Heart left ventricle (tissue), 16 donors: Measurements from ENCODE around the gene PTPRN2. TPM values are rescaled to one million over a fixed set of nuclear protein-coding genes. Genes with fewer than 3 reads are reported as not detected.

Experiments used
- ATAC-seq, 4 donors: fragments of 200-7000 bp; cut with Tn5 transposase; one replicate each; pipeline ENCODE4 v1.9.1; 2020 to 2022; ENCODE audit warnings: moderate library complexity in 4 of 4, mild to moderate bottlenecking in 3 of 4, moderate number of reproducible peaks in 1 of 4
- DNase-seq, 5 donors: peaks; one replicate each; pipeline ENCODE4 v3.0.0-alpha.2; 2020
- H3K27ac ChIP-seq, 12 donors: fragments of 200-600 bp; sonication (generic) in 4 of 12; one replicate each; pipeline versions ENCODE4 v1.5.0 to v1.8.0; 2016 to 2022; ENCODE audit warnings: mild to moderate bottlenecking in 2 of 12
- H3K27me3 ChIP-seq, 9 donors: fragments of 200-600 bp; sonication (generic) in 2 of 9; one replicate each; pipeline versions ENCODE4 v1.5.1 to v1.8.0; 2016 to 2022; ENCODE audit warnings: mild to moderate bottlenecking in 3 of 9
- H3K36me3 ChIP-seq, 9 donors: fragments of 200-600 bp; sonication (generic) in 2 of 9; one replicate each; pipeline versions ENCODE4 v1.5.0 to v1.8.0; 2018 to 2022; ENCODE audit warnings: mild to moderate bottlenecking in 2 of 9
- H3K4me1 ChIP-seq, 12 donors: fragments of 200-600 bp; sonication (generic) in 4 of 12; one replicate each; pipeline versions ENCODE4 v1.5.0 to v1.8.0; 2016 to 2022; ENCODE audit warnings: mild to moderate bottlenecking in 3 of 12
- H3K4me3 ChIP-seq, 12 donors: fragments of 200-600 bp; sonication (generic) in 4 of 12; one replicate each; pipeline versions ENCODE4 v1.5.0 to v1.8.0; 2017 to 2022; ENCODE audit warnings: mild to moderate bottlenecking in 9 of 12, moderate library complexity in 4 of 12
- H3K9me3 ChIP-seq, 12 donors: fragments of 200-600 bp; sonication (generic) in 4 of 12; one replicate each; pipeline versions ENCODE4 v1.5.0 to v1.8.0; 2016 to 2022; ENCODE audit warnings: mild to moderate bottlenecking in 1 of 12
- CTCF ChIP-seq, 12 donors: fragments of 200-600 bp; sonication (generic) in 4 of 12; IDR thresholded peaks; one replicate each; pipeline versions ENCODE4 v1.5.0 to v1.8.0; 2018 to 2022; ENCODE audit warnings: antibody characterized with exemption in 12 of 12, mild to moderate bottlenecking in 5 of 12
- POLR2A ChIP-seq, 2 donors: fragments of 450-650 bp; IDR thresholded peaks; one replicate each; pipeline ENCODE4 v1.6.1; 2017; ENCODE audit warnings: antibody characterized with exemption in 2 of 2, mild to moderate bottlenecking in 2 of 2, moderate library complexity in 2 of 2
- WGBS, 4 donors: extraction: QIAGEN DNeasy Blood & Tissue Kit in 2 of 4; methylation state at CpG; one replicate each; pipeline versions ENCODE4 v1.1.5 to v1.1.7; 2013 to 2018; 5-methylcytosine and 5-hydroxymethylcytosine counted together
- intact Hi-C, 10 donors: fragments of 100-400 bp; cut with DNase I; formaldehyde crosslinking; loops; one replicate each; pipeline versions ENCODE4 v1.11.1 to v1.14.2; 2022
- polyA plus RNA-seq, 2 donors: library from polyadenylated mRNA; stranded (reverse); fragments of 200-250 nt; gene quantifications; one replicate each; pipeline ENCODE4 v1.2.3, GENCODE V29; 2013
- total RNA-seq, 9 donors: library from RNA; depleted of rRNA in 2 of 9; stranded (reverse); fragments of >200 nt in 2 of 9; fragmentation: NEBNext Ultra II Directional in 3 of 9; extraction: Animal tissue kit (Norgen Biotek cat#: 25700) in 3 of 9; gene quantifications; one replicate each; pipeline versions ENCODE4 v1.1.0 to v1.2.4, GENCODE V29; 2016 to 2023
- donor health status: ischemic (EF 13 %, LVEDD 7.1; RV severe dilation, severe dysfunction).
- donor health status: healthy with polysubstance abuse.
- donor health status: DM: no; HTN: yes; CAD: no.
- donor health status: DM: no; HTN: no; CAD: no.
- donor health status: ischemic (EF 25% LVEDD 6.9; RV normal size, moderate dysfunction).
- donor health status: ischemic (EF 25% LVEDD 5.7; RV mildly dilated, moderate dysfunction).
- donor health status: healthy.
- donor health status: DM: yes; HTN: yes; CAD: no.
- donor health status: ischemic (EF 35%, LVEDD 5.7; RV mildly dilated, moderate dysfunction).
- donor health status: nonischemic (EF 11% LVEDD 7.7; RV severe dilation, severe dysfunction).
- donor health status: DM: yes; HTN: yes; CAD: no.
- donor health status: PGD.
- donor health status: ischemic (EF 29% LVEDD 5.4; RV normal size, mild dysfunction).
- donor health status: nonischemic (EF 23%, LVEDD 6.1; RV moderate dilation, normal function).

The PTPRN2 gene
- total and polyA plus RNA-seq, 11 donors: 0.61 to 2.3 (median 1.3) TPM

- DNase-seq (no peak), ATAC-seq (no peak)
- TF ChIP-seq POLR2A (IDR thresholded peaks at IDR 0.05) (no peak), CTCF (IDR thresholded peaks at IDR 0.05) (no peak)
- H3K9me3 ChIP-seq: peaks cover 0 to 24% (median 4%) of the 10 kb centered on the region in 12 donors
- no peaks in the 10 kb centered on the region for H3K4me1 ChIP-seq
- 87 to 93% (median 92%) methylated on average over 12 of the region's 12 CpGs for WGBS, 4 donors
- H3K27ac ChIP-seq: no peak overlapping the region
- H3K4me3 ChIP-seq: no peak overlapping the region
- no peaks in the 10 kb centered on the region for H3K27me3 ChIP-seq
- intact Hi-C loops: no loop called here
- no peaks in the 10 kb centered on the region for H3K36me3 ChIP-seq
Measured at GRCh38 chr7:158186406-158186805, 401.2 kb downstream of the PTPRN2 start.

- 87 to 92% (median 90%) methylated on average over 8 of the region's 8 CpGs for WGBS, 4 donors
Measured at GRCh38 chr7:158185653-158186052, 402.0 kb downstream of the PTPRN2 start.

GRCh38 chr7:158183431-158183830 lies 404.2 kb downstream of the PTPRN2 start:
- Histone ChIP-seq H3K4me3 (no peak overlapping the region), H3K9me3 (peaks cover 0 to 24% (median 4%) of the 10 kb centered on the region in 12 donors), H3K4me1 (no peaks in the 10 kb centered on the region), H3K27me3 (no peaks in the 10 kb centered on the region), H3K27ac (no peak overlapping the region), H3K36me3 (no peaks in the 10 kb centered on the region)
- WGBS, 4 donors: 62 to 73% (median 65%) methylated on average over 3 of the region's 3 CpGs
- ATAC-seq (no peak), DNase-seq (no peak)
- no peak for TF ChIP-seq POLR2A (IDR thresholded peaks at IDR 0.05)
- no peak for TF ChIP-seq CTCF (IDR thresholded peaks at IDR 0.05)
- intact Hi-C loops: no loop called here

More at GRCh38 chr7:158185653-158186052, 402.0 kb downstream of the PTPRN2 start:
- intact Hi-C loops: no loop called here
- Histone ChIP-seq H3K4me3 (no peak overlapping the region), H3K36me3 (no peaks in the 10 kb centered on the region), H3K27ac (no peak overlapping the region), H3K27me3 (no peaks in the 10 kb centered on the region), H3K9me3 (peaks cover 0 to 24% (median 4%) of the 10 kb centered on the region in 12 donors), H3K4me1 (no peaks in the 10 kb centered on the region)
- ATAC-seq (no peak), DNase-seq (no peak)
- no peak for TF ChIP-seq POLR2A (IDR thresholded peaks at IDR 0.05)
- no peak for TF ChIP-seq CTCF (IDR thresholded peaks at IDR 0.05)

- Histone ChIP-seq H3K36me3 (no peaks in the 10 kb centered on the region), H3K27ac (no peak overlapping the region), H3K9me3 (peaks cover 0 to 25% (median 5%) of the 10 kb centered on the region in 12 donors), H3K27me3 (no peaks in the 10 kb centered on the region), H3K4me3 (no peak overlapping the region), H3K4me1 (no peaks in the 10 kb centered on the region)
- no peak for DNase-seq
- TF ChIP-seq POLR2A (IDR thresholded peaks at IDR 0.05): no peak
- TF ChIP-seq CTCF (IDR thresholded peaks at IDR 0.05): no peak
- ATAC-seq: no peak
- intact Hi-C loops: no loop called here
- WGBS, 4 donors: 68 to 86% (median 73%) methylated on average over 5 to 7 of the region's 7 CpGs
Measured at GRCh38 chr7:158176561-158177173, 411.0 kb downstream of the PTPRN2 start.
